Measurements from ENCODE around the gene IRF1. TPM values are rescaled to one million over a fixed set of nuclear protein-coding genes. Genes with fewer than 3 reads are reported as not detected.

IRF1 gene
- total RNA-seq, 4 donors from 2014 or later: 24.6 to 49.7 (median 32.1) TPM

DNA sequence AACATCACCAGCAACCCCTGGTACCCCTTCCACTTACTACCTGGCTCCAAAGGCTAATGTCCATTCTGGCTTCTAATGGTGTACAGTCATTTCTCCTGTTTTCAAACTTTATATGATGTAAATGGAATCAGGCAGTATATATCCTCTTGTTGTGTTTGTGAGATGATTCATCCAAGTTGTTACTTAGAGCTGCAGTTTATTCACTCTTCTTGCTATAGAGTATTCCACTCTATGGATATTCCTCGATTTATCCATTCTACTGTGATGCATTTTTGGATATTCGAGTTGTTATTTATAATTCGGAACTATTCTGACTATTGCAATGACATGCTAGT, 32.4 kb downstream of the IRF1 start:
- Histone ChIP-seq H3K27me3 (no peaks in the 10 kb centered on the region), H3K4me3 (replicated peaks in 1 of 3) (no peak overlapping the region), H3K36me3 (no peaks in the 10 kb centered on the region), H3K9me3 (no peaks in the 10 kb centered on the region), H3K27ac (no peak overlapping the region), H3K4me1 (peaks cover 14 to 44% of the 10 kb centered on the region in 2 donors)
- WGBS, 2 donors: 92 to 96% methylated on average over 3 of the region's 3 CpGs
- intact Hi-C loops (cut with DNase I): no loop called here
- TF ChIP-seq, protein P1, sequence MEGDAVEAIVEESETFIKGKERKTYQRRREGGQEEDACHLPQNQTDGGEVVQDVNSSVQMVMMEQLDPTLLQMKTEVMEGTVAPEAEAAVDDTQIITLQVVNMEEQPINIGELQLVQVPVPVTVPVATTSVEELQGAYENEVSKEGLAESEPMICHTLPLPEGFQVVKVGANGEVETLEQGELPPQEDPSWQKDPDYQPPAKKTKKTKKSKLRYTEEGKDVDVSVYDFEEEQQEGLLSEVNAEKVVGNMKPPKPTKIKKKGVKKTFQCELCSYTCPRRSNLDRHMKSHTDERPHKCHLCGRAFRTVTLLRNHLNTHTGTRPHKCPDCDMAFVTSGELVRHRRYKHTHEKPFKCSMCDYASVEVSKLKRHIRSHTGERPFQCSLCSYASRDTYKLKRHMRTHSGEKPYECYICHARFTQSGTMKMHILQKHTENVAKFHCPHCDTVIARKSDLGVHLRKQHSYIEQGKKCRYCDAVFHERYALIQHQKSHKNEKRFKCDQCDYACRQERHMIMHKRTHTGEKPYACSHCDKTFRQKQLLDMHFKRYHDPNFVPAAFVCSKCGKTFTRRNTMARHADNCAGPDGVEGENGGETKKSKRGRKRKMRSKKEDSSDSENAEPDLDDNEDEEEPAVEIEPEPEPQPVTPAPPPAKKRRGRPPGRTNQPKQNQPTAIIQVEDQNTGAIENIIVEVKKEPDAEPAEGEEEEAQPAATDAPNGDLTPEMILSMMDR (IDR thresholded peaks at IDR 0.05): no peak
- TF ChIP-seq POLR2A (IDR thresholded peaks at IDR 0.05): no peak
- DNase-seq: no peak

- Histone ChIP-seq H3K4me3 (replicated peaks in 1 of 3) (no peak overlapping the region), H3K27ac (peak overlapping the region in 2 of 3 donors; percentile 67 to 82), H3K9me3 (no peaks in the 10 kb centered on the region), H3K4me1 (peaks cover 14 to 44% of the 10 kb centered on the region in 2 donors), H3K27me3 (no peaks in the 10 kb centered on the region), H3K36me3 (no peaks in the 10 kb centered on the region)
- intact Hi-C loops (cut with DNase I): no loop called here
- TF ChIP-seq, protein P1 (IDR thresholded peaks at IDR 0.05): no peak
- no peak for TF ChIP-seq POLR2A (IDR thresholded peaks at IDR 0.05)
- no peak for DNase-seq
- 80 to 98% methylated on average over 1 to 2 of the region's 2 CpGs for WGBS, 2 donors
Observed at GRCh38 chr5:132457371-132458225, 33.0 kb downstream of the IRF1 start.

DNA sequence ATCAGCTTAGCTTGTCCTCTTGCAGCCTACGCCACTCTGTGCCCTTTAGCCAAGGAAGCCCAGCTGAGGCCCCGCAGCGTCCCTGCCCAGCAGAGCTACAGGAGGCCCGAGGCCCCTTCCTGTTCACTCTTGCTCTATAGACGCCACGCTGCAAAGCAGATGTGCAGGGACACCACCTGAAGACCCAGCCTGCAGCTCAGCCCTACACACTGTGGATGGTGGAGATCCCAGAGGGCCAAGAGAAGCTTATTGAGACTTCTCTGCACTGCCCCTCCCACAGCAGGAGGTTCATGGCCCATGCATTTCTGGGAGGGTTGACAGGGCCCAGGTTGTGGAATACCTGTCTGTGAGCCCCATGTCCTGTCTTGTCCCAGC, 33.6 kb downstream of the IRF1 start:
- intact Hi-C loops (cut with DNase I): no loop called here
- no peak for TF ChIP-seq POLR2A (IDR thresholded peaks at IDR 0.05)
- TF ChIP-seq, protein P1 (IDR thresholded peaks at IDR 0.05): no peak
- Histone ChIP-seq H3K4me1 (peaks cover 14 to 44% of the 10 kb centered on the region in 2 donors), H3K9me3 (no peaks in the 10 kb centered on the region), H3K27me3 (no peaks in the 10 kb centered on the region), H3K27ac (peak overlapping the region in 2 of 3 donors; percentile 67 to 82), H3K36me3 (no peaks in the 10 kb centered on the region), H3K4me3 (replicated peaks in 1 of 3) (no peak overlapping the region)
- WGBS, 2 donors: 83 to 86% methylated on average over 6 of the region's 6 CpGs
- no peak for DNase-seq

DNA sequence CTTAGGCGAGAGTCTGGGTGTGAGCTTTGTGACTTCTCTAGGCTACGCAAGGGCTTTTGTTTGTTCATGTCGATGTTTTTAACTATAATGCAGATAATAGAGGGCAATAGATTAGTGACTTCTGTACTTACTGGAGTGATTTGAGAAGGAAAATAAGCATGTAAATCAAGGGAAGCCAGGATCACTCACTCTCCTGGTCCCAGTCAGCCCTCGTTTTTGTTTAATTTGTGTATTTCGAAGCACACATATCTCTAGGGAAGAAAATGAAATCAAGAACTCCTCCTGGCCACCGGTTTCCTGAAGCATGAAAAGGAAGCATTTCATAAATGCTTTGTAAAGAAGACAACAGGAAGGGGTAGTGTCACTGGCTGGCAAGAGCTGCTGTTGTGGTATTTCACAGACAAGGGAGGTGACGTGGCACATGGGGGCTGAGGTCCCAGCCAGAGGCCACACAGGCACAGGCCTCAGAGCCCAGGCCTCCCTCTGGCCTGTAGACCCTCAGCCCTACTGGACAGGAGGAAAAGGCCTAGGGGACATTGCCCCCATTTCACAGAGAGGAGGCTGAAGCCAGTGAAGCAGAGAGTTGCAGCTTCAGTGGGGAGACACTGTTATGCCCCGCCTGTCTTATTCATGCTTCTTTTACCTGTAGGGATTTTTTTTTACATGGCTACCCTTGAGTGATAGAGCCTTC, 34.1 kb downstream of the IRF1 start:
- 65 to 69% methylated on average over 8 of the region's 8 CpGs for WGBS, 2 donors
- H3K4me3 ChIP-seq (replicated peaks in 1 of 3): no peak overlapping the region

More for the DNA sequence above, 34.1 kb downstream of the IRF1 start:
- TF ChIP-seq, protein P1 (IDR thresholded peaks at IDR 0.05): no peak
- TF ChIP-seq POLR2A (IDR thresholded peaks at IDR 0.05): no peak
- peaks cover 14 to 44% of the 10 kb centered on the region in 2 donors for H3K4me1 ChIP-seq
- DNase-seq: peak in 1 of 2 donors; percentile 29
- no peaks in the 10 kb centered on the region for H3K9me3 ChIP-seq
- H3K27ac ChIP-seq: peak overlapping the region; percentile 9 to 82 (median 67)
- intact Hi-C loops (cut with DNase I): no loop called here
- H3K27me3 ChIP-seq: no peaks in the 10 kb centered on the region
- no peaks in the 10 kb centered on the region for H3K36me3 ChIP-seq

All from thyroid gland (tissue), 4 donors.